HG03139 (cell line): Measurements from ENCODE around the gene SOX21.
A peak's percentile ranks its signal among the peaks of the same experiment; 100 is the strongest.

Experiments
- ATAC-seq: cut with Tn5 transposase; IDR thresholded peaks from one replicate; pipeline ENCODE4 v1.9.1; 2021; ENCODE audit not compliant: unreplicated experiment

Gene SOX21

DNA sequence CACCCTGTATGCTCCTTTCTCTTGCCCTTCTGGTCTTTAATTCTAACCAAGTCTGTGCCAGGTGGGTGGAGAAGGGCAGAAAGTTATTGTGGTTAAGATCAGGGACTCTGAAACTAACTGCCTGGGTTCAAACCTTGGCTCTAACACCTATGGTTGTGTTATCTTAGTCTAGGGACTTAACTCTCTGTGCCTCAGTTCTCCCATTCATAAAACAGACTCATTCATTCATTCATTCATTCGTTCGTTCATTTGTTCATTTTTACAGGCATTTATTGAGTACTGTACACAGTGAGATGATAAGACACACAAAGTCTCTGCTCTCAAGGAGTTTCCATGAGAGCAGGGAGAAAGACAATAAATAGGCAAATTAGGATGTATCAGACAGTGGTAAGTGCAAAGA lies 30.1 kb downstream of the SOX21 start:
- ATAC-seq, result no peak

- ATAC-seq, result no peak
These were observed 32.7 kb downstream of the SOX21 start for GRCh38 chr13:94679614-94680013.

DNA sequence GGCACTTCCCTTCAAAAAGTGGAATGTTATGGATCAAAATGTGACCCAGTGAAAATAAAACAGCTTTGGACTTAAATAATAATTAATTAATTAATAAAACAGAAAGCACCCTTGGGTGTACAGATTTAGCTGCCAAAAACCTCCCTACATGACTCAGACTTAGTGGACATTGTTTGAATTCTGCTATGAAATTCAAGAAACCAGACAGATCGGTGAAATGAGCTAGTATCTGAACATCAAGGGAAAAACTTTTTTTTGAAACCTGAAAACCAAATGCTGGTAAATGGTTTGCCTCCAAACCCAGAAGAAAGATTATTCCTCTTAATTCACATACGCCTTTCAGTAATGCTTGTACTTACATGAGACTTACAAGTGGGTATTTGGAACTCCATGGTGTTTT lies 33.5 kb downstream of the SOX21 start:
- no peak for ATAC-seq

DNA sequence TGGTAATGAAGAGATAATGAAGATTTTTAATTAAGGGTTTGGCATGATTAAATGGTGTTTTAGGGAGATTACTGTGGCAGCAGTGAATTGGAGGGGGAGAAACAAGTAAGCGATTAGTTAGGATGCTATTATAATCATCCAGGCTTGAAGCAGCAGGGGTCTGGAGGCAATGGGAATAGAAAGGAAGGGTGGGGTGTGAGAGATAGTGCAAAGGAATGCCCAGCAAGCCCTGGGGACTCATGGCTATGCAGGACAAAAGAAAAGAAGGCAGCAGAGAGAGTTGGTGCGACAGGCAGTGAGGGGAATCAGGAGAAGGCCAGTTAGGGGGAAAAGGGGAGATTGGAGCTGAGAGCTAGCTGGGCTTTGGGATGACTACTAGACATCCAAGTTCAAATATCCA lies 34.5 kb downstream of the SOX21 start:
- ATAC-seq, result no peak

DNA sequence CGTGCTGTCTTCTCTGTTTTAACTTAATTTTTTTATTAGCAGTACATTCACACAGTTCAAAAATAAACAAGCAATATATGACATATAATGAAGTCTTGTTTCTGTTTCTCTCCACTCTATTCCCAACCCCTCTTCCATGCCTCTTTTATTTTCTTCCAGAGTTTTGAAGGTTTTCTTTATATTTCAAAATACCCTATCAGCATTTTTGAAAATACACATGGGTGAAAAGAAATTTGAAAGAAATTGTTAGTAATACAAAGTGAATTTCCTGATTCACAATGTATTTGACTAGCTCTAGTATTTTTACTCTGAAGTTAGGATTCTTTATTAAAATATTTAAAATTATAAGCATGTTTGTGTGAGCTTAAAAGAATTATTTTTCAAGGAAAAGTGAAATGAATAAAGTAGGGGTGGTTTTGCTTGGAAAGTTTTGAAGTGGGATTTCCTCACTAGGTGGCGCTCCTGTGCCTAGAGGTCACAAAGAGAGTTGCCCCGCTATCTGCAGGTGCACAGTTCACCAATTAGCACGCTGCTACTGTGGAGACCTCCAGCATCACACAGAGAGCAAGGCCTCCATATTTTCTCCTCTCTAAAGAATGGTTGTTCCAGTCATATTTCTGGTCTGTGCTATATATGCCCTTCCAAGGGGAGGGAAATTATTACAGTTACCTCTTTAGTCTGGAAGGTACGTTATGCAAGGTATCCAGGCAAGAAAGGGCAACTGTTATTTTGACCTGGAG lies 37.6 kb downstream of the SOX21 start:
- ATAC-seq, result peak; percentile 73

- ATAC-seq, result no peak
These were observed 38.5 kb downstream of the SOX21 start for GRCh38 chr13:94673851-94674250.

- no peak for ATAC-seq
These were observed 39.9 kb downstream of the SOX21 start for GRCh38 chr13:94672400-94672799.

DNA sequence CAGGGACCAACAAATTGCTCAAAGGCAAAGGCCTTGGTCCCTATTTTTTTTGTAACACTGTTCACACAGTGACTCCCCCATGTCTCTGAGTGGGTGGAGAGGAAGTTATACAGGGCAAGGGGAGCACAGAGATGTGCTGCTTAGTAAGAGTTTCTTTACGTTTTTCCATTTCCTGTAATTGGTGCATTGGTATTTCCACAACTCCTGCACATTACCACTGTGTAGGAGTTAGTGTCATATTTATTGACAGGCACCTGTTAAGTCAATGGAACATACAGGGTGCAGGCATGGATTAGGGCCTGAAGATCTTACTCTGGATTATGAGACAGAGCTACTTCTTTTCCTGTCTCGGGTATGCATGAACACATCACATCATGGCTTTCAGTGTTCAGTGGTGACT lies 45.2 kb downstream of the SOX21 start:
- no peak for ATAC-seq

DNA sequence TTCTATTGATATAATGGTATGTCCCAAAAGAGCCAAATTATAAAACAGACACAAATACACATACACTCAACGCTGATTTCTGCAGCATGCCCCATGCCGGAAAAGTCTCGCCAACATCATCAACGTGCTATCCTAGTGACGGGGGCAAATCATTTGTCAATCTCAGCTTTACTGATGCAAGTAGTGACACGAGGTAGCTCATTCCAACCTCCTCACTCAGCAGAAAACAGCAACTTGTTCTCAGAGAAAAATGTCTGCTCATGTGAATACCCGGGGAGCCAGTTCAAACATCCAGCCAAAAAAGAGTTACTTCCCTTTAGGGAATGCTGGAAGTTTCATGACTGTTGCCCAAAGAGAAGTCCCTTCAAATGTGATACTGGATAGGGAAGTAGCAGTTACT lies 46.3 kb downstream of the SOX21 start:
- no peak for ATAC-seq

DNA sequence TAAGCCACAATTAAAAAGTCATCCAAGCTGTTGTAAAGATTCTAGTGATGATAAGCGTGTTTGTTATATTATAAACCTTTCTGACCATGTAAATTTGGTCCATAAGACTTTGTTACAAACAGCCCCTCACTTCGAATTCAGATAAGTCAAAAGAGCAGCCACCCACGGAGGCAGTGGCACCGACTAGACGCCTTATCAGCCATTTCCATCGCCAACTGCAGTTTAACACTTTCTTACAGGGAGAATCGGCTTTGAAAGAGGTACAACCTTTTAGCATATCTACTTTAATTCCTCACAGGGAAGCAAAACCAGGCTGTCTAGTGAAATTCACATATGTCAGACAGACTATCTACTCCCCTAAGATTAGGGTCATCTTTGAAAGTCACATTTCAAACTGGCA lies 47.5 kb downstream of the SOX21 start:
- ATAC-seq, result no peak

DNA sequence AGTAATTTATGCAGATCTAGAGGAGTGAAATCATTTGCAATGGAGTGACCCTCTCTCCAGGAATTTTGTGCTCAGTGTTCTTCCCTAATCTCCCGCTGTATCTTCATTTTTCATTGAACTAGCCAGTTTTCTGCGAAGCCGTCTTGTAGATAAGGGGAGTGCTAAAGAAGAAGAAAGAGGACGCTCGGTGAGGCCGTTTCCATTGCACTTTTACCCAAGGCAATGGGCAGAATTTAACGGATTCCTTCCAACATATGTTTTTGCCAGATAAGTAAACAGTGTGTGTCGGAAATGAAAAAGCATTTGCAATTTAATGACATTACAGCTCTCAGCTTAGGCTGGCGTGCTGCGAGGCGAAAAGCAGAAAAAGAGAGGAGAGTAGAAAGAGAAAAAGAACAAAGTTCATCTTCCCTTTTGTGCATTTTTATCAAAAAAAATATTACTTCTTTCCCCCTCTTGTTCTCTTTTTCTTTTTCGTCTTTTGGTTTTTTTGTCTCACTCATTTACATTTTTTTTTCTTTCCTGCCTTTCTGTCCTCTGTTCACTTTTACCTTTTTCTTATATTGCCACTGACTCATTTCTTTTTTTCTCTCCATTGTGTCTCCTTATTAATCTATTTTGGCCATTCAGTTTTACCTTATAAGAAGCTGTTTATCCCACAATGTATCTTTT lies 49.9 kb downstream of the SOX21 start:
- no peak for ATAC-seq

GRCh38 chr13:94661406-94661805 lies 50.9 kb downstream of the SOX21 start:
- ATAC-seq, result no peak

DNA sequence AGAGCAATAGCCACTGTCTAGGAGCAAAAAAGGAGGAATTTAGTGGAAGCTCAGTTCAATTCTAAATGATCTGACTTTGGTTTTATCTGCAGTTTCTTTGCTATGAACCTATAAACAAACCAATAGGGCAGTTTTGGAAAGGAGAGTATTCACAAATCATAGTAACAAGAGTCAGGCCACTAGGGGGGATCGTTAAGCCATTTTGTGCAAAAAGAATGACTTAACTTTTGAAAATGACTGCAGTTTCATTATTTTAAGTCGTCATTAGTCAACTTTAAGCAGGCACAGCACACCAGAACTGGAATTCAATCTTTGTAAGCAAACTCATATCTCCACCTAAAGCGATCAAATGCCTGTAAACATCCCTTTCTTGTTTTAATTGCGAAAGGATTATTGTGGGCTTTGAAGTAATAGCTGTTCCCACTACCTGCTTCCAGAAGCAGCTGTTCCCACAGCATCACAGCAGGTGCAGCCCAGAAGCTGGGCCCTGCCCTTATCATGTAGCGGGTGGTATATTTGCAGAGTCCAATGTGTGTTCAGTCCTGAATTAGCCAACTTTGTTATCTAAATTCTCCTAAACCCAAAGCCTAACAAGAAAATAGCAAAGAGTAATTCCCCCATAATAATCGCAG lies 51.5 kb downstream of the SOX21 start:
- ATAC-seq, result no peak
